HepG2 (cell line): ENCODE measurements around the gene UAP1. TPM values are rescaled to one million over a fixed set of nuclear protein-coding genes. Genes with fewer than 3 reads are reported as not detected.

Experiments used
- ATAC-seq: fragments of 200-7000 bp; cut with Tn5 transposase; 3 replicates; pipeline ENCODE4 v1.9.1; 2020; ENCODE audit warnings: mild to moderate bottlenecking, moderate library complexity
- BruUV-seq: library from RNA; stranded (reverse); fragments of 400-500 nt; replicated peaks from 2 replicates; lab custom pipeline; 2021; lab: Mats Ljungman, UMichigan
- CTCF ChIA-PET: fragments of 300-600 bp; formaldehyde crosslinking; extraction: SDS; loops from one replicate; lab custom pipeline; 2021; ENCODE audit warnings: low total read pairs, inconsistent platforms, low intra/inter-chr PET ratio; lab: Yijun Ruan, JAX
- POLR2A ChIA-PET: fragments of 350-600 bp; sonication (Branson Sonifier 250); formaldehyde crosslinking; loops from one replicate; lab custom pipeline; 2020; ENCODE audit warnings: antibody characterized with exemption, inconsistent platforms; lab: Yijun Ruan, JAX
- DNase-seq: peaks from one replicate; pipeline ENCODE4 v3.0.0-alpha.2; 2015; ENCODE audit warnings: low spot score
- FAIRE-seq: peaks from 3 replicates; lab custom pipeline; 2011; peaks lifted over from hg19 to GRCh38; lab: Jason Lieb, UNC
- H2AFZ ChIP-seq: one replicate; pipeline ENCODE4 v1.6.1; 2011; ENCODE audit warnings: low read length, inconsistent platforms
- H3K27ac ChIP-seq: fragments of 300-600 bp; 3 replicates; pipeline ENCODE4 v1.8.0; 2011; ENCODE audit warnings: mixed run types, mild to moderate bottlenecking, mixed read lengths, low read length, inconsistent platforms; ENCODE audit not compliant: insufficient read depth; ENCODE audit errors: extremely low read length
- H3K27me3 ChIP-seq, 2 experiments: fragments of 200-600 bp in 1 of 2; 2 replicates in 1 of 2; 3 replicates in 1 of 2; pipeline versions ENCODE4 v1.6.0 to v1.8.0; 2011; ENCODE audit warnings: low read length in 2 of 2, mild to moderate bottlenecking in 2 of 2, moderate library complexity in 2 of 2, inconsistent platforms in 1 of 2; ENCODE audit not compliant: insufficient read depth in 2 of 2, control insufficient read depth in 1 of 2
- H3K36me3 ChIP-seq, 2 experiments: fragments of 200-600 bp in 1 of 2; replicated peaks in 1 of 2; 2 replicates in 1 of 2; 3 replicates in 1 of 2; pipeline versions ENCODE4 v1.5.1 to v1.8.0; 2011; ENCODE audit warnings: low read length in 2 of 2, inconsistent platforms in 1 of 2; ENCODE audit not compliant: insufficient read depth in 2 of 2, control insufficient read depth in 1 of 2
- H3K4me1 ChIP-seq: 2 replicates; pipeline ENCODE4 v1.5.1; 2012; ENCODE audit warnings: low read length, inconsistent platforms; ENCODE audit not compliant: insufficient read depth
- H3K4me2 ChIP-seq: 2 replicates; pipeline ENCODE4 v1.6.0; 2011; ENCODE audit warnings: low read depth, low read length, inconsistent platforms
- H3K4me3 ChIP-seq, 3 experiments: fragments of 200-600 bp in 1 of 3; sonication (generic), shearing (Covaris generic) in 1 of 3; replicated peaks in 1 of 3; 2 replicates each; pipeline ENCODE4 v1.5.1; 2011 to 2016; ENCODE audit warnings: low read length in 3 of 3, inconsistent platforms in 2 of 3, low read depth in 2 of 3, mild to moderate bottlenecking in 2 of 3, control low read depth in 1 of 3, mixed read lengths in 1 of 3; ENCODE audit not compliant: insufficient read depth in 1 of 3
- H3K79me2 ChIP-seq: one replicate; pipeline ENCODE4 v1.6.1; 2011; ENCODE audit warnings: low read length, inconsistent platforms; ENCODE audit not compliant: insufficient read depth
- H3K9ac ChIP-seq: 2 replicates; pipeline ENCODE4 v1.6.0; 2011; ENCODE audit warnings: mild to moderate bottlenecking, low read depth, low read length, inconsistent platforms; ENCODE audit not compliant: insufficient read depth
- H3K9me3 ChIP-seq: 2 replicates; pipeline ENCODE4 v1.5.1; 2012; ENCODE audit warnings: mild to moderate bottlenecking, low read length
- H4K20me1 ChIP-seq: 2 replicates; pipeline ENCODE4 v1.6.0; 2011; ENCODE audit warnings: inconsistent platforms, mild to moderate bottlenecking, low read length, moderate library complexity; ENCODE audit not compliant: insufficient read depth
- BORCS8-MEF2B ChIP-seq: sonication (generic); formaldehyde crosslinking; IDR thresholded peaks from 2 replicates; pipeline ENCODE4 v1.8.0; 2022; ENCODE audit warnings: mild to moderate bottlenecking, missing genetic modification reagents
- MTA1 ChIP-seq: sonication (generic); formaldehyde crosslinking; IDR thresholded peaks from 2 replicates; pipeline ENCODE4 v1.4.0; 2020; ENCODE audit warnings: missing genetic modification reagents, mild to moderate bottlenecking, borderline replicate concordance
- PAX8 ChIP-seq: sonication (generic); formaldehyde crosslinking; IDR thresholded peaks from 2 replicates; pipeline ENCODE4 v1.8.0; 2022; ENCODE audit warnings: mild to moderate bottlenecking, missing genetic modification reagents, borderline replicate concordance
- POGK ChIP-seq: sonication (generic); formaldehyde crosslinking; conservative IDR thresholded peaks from 2 replicates; pipeline ENCODE4 v1.8.0; 2022; ENCODE audit warnings: mild to moderate bottlenecking, moderate library complexity, missing genetic modification reagents
- SUZ12 ChIP-seq: fragments of 150-350 bp; IDR thresholded peaks from 2 replicates; pipeline ENCODE4 v1.6.1; 2014; ENCODE audit warnings: low read depth, low read length
- U2AF2 ChIP-seq: fragments of 200-400 bp; formaldehyde crosslinking; IDR thresholded peaks from 2 replicates; pipeline ENCODE4 v1.6.1; 2017; ENCODE audit warnings: low read depth, mild to moderate bottlenecking, low read length
- ZKSCAN8 ChIP-seq: IDR thresholded peaks from 2 replicates; pipeline ENCODE4 v1.6.1; 2016; ENCODE audit warnings: borderline replicate concordance, missing genetic modification reagents, missing compliant biosample characterization
- ZNF572 ChIP-seq: sonication (generic); formaldehyde crosslinking; IDR thresholded peaks from 2 replicates; pipeline ENCODE4 v1.5.1; 2020; ENCODE audit warnings: mild to moderate bottlenecking, missing genetic modification reagents
- ZNF788 ChIP-seq: sonication (generic); formaldehyde crosslinking; IDR thresholded peaks from 2 replicates; pipeline ENCODE4 v1.5.0; 2020; ENCODE audit warnings: mild to moderate bottlenecking, missing genetic modification reagents, borderline replicate concordance
- WGBS: methylation state at CpG from one replicate; pipeline ENCODE4 v1.1.6; 2017; ENCODE audit warnings: low lambda C conversion rate; 5-methylcytosine and 5-hydroxymethylcytosine counted together
- in situ Hi-C: cut with HindIII; loops from 2 replicates; pipeline ENCODE4 v1.10.0; 2017; ENCODE audit warnings: low pct_unique_long_range_greater_than_20kb; ENCODE audit not compliant: extremely low pct_ligation_motif_present
- intact Hi-C: fragments of 100-400 bp; cut with micrococcal nuclease; formaldehyde crosslinking; loops from one replicate; pipeline ENCODE4 v1.10.0; 2022; ENCODE audit not compliant: unreplicated experiment
- polyA plus RNA-seq, 8 experiments: library from polyadenylated mRNA; depleted of rRNA in 3 of 8; stranded (reverse) in 7 of 8; unstranded in 1 of 8; fragments of >200 nt; fragmentation: Illumina TruSeq in 4 of 8; extraction: Trizol in 4 of 8; gene quantifications; 2 replicates each; pipeline versions ENCODE4 v1.2.1 to v1.2.3, GENCODE V29; 2011 to 2016; ENCODE audit warnings: low read depth in 4 of 8, missing spikeins in 1 of 8, mixed read lengths in 1 of 8; ENCODE audit not compliant: insufficient read depth in 1 of 8
- total RNA-seq, 5 experiments: library from RNA; depleted of rRNA; stranded (reverse); fragments of >200 nt; fragmentation: Illumina TruSeq; extraction: Trizol; gene quantifications; 2 replicates each; pipeline ENCODE4 v1.2.3, GENCODE V29; 2016; ENCODE audit warnings: low read depth in 1 of 5
- TF ChIP-seq, protein P1 (sequence below): sonication (generic); formaldehyde crosslinking; IDR thresholded peaks from 2 replicates; pipeline ENCODE4 v1.4.0; 2020; ENCODE audit warnings: missing genetic modification reagents, mild to moderate bottlenecking, borderline replicate concordance
- TF ChIP-seq, protein P2 (sequence below): fragments of 450-650 bp; IDR thresholded peaks from 2 replicates; pipeline ENCODE4 v1.6.1; 2016
- TF ChIP-seq, protein P3 (sequence below): sonication (generic); formaldehyde crosslinking; IDR thresholded peaks from 2 replicates; pipeline ENCODE4 v1.5.0; 2020; ENCODE audit warnings: missing genetic modification reagents

UAP1 gene
- total and polyA plus RNA-seq, 2 of the 13 experiments (the other 11 are each of a cell fraction or from before 2014, with no cell fraction given): 48.4 to 117 TPM

- CTCF ChIA-PET: no interaction called here
- BruUV-seq: no TSS peak
- H3K4me2 ChIP-seq: no peak overlapping the region
These were observed 43.9 kb downstream of the UAP1 start for GRCh38 chr1:162605225-162605927.

DNA sequence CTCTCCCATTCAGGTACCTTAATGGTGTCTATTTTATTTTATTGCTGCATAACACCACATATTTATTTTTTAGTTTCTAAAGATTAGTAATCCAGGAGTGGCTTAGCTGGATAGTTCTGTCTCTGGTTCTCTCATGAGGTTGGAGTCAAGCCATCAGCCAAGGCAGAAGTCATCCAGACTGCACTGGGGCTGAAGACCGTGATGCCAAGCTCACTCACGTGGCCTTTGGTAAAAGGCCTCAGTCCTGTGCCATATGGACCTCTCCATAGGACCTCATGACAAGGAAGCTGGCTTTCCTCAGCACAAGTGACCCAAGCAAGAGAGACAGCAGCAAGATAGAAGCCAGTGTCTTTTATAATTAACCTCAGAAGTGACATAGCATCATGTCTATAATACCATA, 47.8 kb downstream of the UAP1 start:
- POLR2A ChIA-PET: no interaction called here
- no peaks in the 10 kb centered on the region for H3K27me3 ChIP-seq
- DNase-seq: no peak
- WGBS: 89% methylated on average over 2 of the region's 2 CpGs
- peaks cover 19% of the 10 kb centered on the region for H3K4me1 ChIP-seq
- no peak overlapping the region for H2AFZ ChIP-seq
- no peak for FAIRE-seq
- H3K9me3 ChIP-seq: no peaks in the 10 kb centered on the region
- intact Hi-C loops: no loop called here
- no peaks in the 10 kb centered on the region for H3K79me2 ChIP-seq
- H3K4me2 ChIP-seq: no peak overlapping the region
- in situ Hi-C loops: no loop called here
- H3K4me3 ChIP-seq: no peak overlapping the region
- H4K20me1 ChIP-seq: no peaks in the 10 kb centered on the region
- H3K9ac ChIP-seq: no peak overlapping the region
- no TSS peak for BruUV-seq
- H3K36me3 ChIP-seq: no peaks in the 10 kb centered on the region
- no peak overlapping the region for H3K27ac ChIP-seq
- no peak for ATAC-seq
- CTCF ChIA-PET: no interaction called here
- TF ChIP-seq, protein P1, sequence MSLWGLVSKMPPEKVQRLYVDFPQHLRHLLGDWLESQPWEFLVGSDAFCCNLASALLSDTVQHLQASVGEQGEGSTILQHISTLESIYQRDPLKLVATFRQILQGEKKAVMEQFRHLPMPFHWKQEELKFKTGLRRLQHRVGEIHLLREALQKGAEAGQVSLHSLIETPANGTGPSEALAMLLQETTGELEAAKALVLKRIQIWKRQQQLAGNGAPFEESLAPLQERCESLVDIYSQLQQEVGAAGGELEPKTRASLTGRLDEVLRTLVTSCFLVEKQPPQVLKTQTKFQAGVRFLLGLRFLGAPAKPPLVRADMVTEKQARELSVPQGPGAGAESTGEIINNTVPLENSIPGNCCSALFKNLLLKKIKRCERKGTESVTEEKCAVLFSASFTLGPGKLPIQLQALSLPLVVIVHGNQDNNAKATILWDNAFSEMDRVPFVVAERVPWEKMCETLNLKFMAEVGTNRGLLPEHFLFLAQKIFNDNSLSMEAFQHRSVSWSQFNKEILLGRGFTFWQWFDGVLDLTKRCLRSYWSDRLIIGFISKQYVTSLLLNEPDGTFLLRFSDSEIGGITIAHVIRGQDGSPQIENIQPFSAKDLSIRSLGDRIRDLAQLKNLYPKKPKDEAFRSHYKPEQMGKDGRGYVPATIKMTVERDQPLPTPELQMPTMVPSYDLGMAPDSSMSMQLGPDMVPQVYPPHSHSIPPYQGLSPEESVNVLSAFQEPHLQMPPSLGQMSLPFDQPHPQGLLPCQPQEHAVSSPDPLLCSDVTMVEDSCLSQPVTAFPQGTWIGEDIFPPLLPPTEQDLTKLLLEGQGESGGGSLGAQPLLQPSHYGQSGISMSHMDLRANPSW (CRISPR knock-in tag): no peak
- TF ChIP-seq, protein P2, sequence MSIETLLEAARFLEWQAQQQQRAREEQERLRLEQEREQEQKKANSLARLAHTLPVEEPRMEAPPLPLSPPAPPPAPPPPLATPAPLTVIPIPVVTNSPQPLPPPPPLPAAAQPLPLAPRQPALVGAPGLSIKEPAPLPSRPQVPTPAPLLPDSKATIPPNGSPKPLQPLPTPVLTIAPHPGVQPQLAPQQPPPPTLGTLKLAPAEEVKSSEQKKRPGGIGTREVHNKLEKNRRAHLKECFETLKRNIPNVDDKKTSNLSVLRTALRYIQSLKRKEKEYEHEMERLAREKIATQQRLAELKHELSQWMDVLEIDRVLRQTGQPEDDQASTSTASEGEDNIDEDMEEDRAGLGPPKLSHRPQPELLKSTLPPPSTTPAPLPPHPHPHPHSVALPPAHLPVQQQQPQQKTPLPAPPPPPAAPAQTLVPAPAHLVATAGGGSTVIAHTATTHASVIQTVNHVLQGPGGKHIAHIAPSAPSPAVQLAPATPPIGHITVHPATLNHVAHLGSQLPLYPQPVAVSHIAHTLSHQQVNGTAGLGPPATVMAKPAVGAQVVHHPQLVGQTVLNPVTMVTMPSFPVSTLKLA: no peak
- TF ChIP-seq U2AF2: no peak
- no peak for TF ChIP-seq ZKSCAN8 (CRISPR knock-in tag)
- no peak for TF ChIP-seq SUZ12
- TF ChIP-seq BORCS8-MEF2B (CRISPR knock-in tag): no peak
- no peak for TF ChIP-seq ZNF788
- no peak for TF ChIP-seq POGK (CRISPR knock-in tag)
- TF ChIP-seq, protein P3, sequence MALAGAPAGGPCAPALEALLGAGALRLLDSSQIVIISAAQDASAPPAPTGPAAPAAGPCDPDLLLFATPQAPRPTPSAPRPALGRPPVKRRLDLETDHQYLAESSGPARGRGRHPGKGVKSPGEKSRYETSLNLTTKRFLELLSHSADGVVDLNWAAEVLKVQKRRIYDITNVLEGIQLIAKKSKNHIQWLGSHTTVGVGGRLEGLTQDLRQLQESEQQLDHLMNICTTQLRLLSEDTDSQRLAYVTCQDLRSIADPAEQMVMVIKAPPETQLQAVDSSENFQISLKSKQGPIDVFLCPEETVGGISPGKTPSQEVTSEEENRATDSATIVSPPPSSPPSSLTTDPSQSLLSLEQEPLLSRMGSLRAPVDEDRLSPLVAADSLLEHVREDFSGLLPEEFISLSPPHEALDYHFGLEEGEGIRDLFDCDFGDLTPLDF: no peak

More at GRCh38 chr1:162605225-162605927, 43.9 kb downstream of the UAP1 start:
- ATAC-seq: no peak
- Histone ChIP-seq H3K27ac (no peak overlapping the region), H3K79me2 (no peaks in the 10 kb centered on the region), H3K27me3 (no peaks in the 10 kb centered on the region), H3K36me3 (peaks cover 0 to 13% of the 10 kb centered on the region in 2 experiments; a peak in 2 of 5 replicates), H3K4me3 (no peak overlapping the region), H4K20me1 (no peaks in the 10 kb centered on the region), H3K9me3 (no peaks in the 10 kb centered on the region), H3K4me1 (no peaks in the 10 kb centered on the region), H3K9ac (no peak overlapping the region), H2AFZ (no peak overlapping the region)
- no peak for DNase-seq
- in situ Hi-C loops: no loop called here
- 95% methylated on average over 3 of the region's 3 CpGs for WGBS
- no peak for TF ChIP-seq ZNF572 (CRISPR knock-in tag)
- TF ChIP-seq PAX8 (CRISPR knock-in tag): no peak
- TF ChIP-seq MTA1 (CRISPR knock-in tag): no peak
- intact Hi-C loops: no loop called here
- POLR2A ChIA-PET: no interaction called here
- no peak for FAIRE-seq
